WTC11 (cell line): ENCODE results near the gene NTN5. TPM values are rescaled to one million over a fixed set of nuclear protein-coding genes. Genes with fewer than 3 reads are reported as not detected.

Source experiments
- ATAC-seq: fragments of 200-7000 bp; cut with Tn5 transposase; 2 replicates; pipeline ENCODE4 v1.10.0; 2021; ENCODE audit warnings: mild to moderate bottlenecking, moderate library complexity
- CTCF ChIA-PET: fragments of 300-600 bp; sonication (Branson Sonifier 250); formaldehyde crosslinking; loops from one replicate; lab custom pipeline; 2021; ENCODE audit warnings: antibody characterized with exemption; lab: Charles Lee
- POLR2A ChIA-PET: fragments of 350-600 bp; sonication (Branson Sonifier 250); formaldehyde crosslinking; loops from one replicate; lab custom pipeline; 2021; ENCODE audit warnings: antibody characterized with exemption; lab: Charles Lee
- DNase-seq: peaks from one replicate; pipeline ENCODE4 v3.0.0; 2021; ENCODE audit warnings: low spot score
- H3K27ac Mint-ChIP-seq: 2 replicates; pipeline ENCODE4 v1.8.0; 2021; ENCODE audit warnings: mixed read lengths
- H3K27me3 Mint-ChIP-seq: 2 replicates; pipeline ENCODE4 v1.8.0; 2021; ENCODE audit warnings: low read depth, mild to moderate bottlenecking, moderate library complexity, mixed read lengths
- H3K36me3 Mint-ChIP-seq: 2 replicates; pipeline ENCODE4 v1.8.0; 2021; ENCODE audit warnings: mixed read lengths
- H3K4me1 Mint-ChIP-seq: 2 replicates; pipeline ENCODE4 v1.8.0; 2022; ENCODE audit warnings: mixed read lengths
- H3K4me3 Mint-ChIP-seq: 2 replicates; pipeline ENCODE4 v1.8.0; 2021; ENCODE audit warnings: mild to moderate bottlenecking, moderate library complexity, mixed read lengths
- H3K9me3 Mint-ChIP-seq: 2 replicates; pipeline ENCODE4 v1.8.0; 2021; ENCODE audit warnings: mixed read lengths
- ATF1 ChIP-seq: sonication (generic); formaldehyde crosslinking; IDR thresholded peaks from 2 replicates; pipeline ENCODE4 v1.8.1; 2023; ENCODE audit warnings: mild to moderate bottlenecking, moderate library complexity, missing genetic modification reagents
- ATF2 ChIP-seq: sonication (generic); formaldehyde crosslinking; IDR thresholded peaks from 2 replicates; pipeline ENCODE4 v1.8.1; 2022; ENCODE audit warnings: low read depth, missing genetic modification reagents, borderline replicate concordance
- CREB1 ChIP-seq: sonication (generic); formaldehyde crosslinking; IDR thresholded peaks from 2 replicates; pipeline ENCODE4 v1.8.0; 2023; ENCODE audit warnings: mild to moderate bottlenecking, missing genetic modification reagents
- CREM ChIP-seq: sonication (generic); formaldehyde crosslinking; IDR thresholded peaks from 2 replicates; pipeline ENCODE4 v1.8.1; 2022; ENCODE audit warnings: mild to moderate bottlenecking, missing genetic modification reagents, moderate library complexity
- ELF4 ChIP-seq: sonication (generic); formaldehyde crosslinking; IDR thresholded peaks from 2 replicates; pipeline ENCODE4 v1.8.1; 2022; ENCODE audit warnings: low read depth, mild to moderate bottlenecking, moderate library complexity, missing genetic modification reagents
- FOXJ3 ChIP-seq: sonication (generic); formaldehyde crosslinking; IDR thresholded peaks from 2 replicates; pipeline ENCODE4 v1.9.0; 2021; ENCODE audit warnings: missing genetic modification reagents, mild to moderate bottlenecking, borderline replicate concordance
- FOXP1 ChIP-seq: sonication (generic); formaldehyde crosslinking; IDR thresholded peaks from 2 replicates; pipeline ENCODE4 v1.8.0; 2022; ENCODE audit warnings: missing genetic modification reagents, mild to moderate bottlenecking, moderate library complexity, borderline replicate concordance
- GABPB1 ChIP-seq: sonication (generic); formaldehyde crosslinking; IDR thresholded peaks from 2 replicates; pipeline ENCODE4 v1.8.1; 2023; ENCODE audit warnings: mild to moderate bottlenecking, missing genetic modification reagents
- GRHL2 ChIP-seq: fragments of 250-450 bp; sonication (Bioruptor Pico); IDR thresholded peaks from 2 replicates; pipeline ENCODE4 v1.8.0; 2022; ENCODE audit warnings: mild to moderate bottlenecking, moderate library complexity; ENCODE audit not compliant: insufficient replicate concordance, severe bottlenecking
- HMGXB4 ChIP-seq: sonication (generic); formaldehyde crosslinking; IDR thresholded peaks from 2 replicates; pipeline ENCODE4 v1.8.1; 2023; ENCODE audit warnings: mild to moderate bottlenecking, moderate library complexity, missing genetic modification reagents
- IRF1 ChIP-seq: sonication (generic); formaldehyde crosslinking; IDR thresholded peaks from 2 replicates; pipeline ENCODE4 v1.8.0; 2023; ENCODE audit warnings: missing genetic modification reagents
- JAZF1 ChIP-seq: fragments of 250-450 bp; sonication (Bioruptor Pico); IDR thresholded peaks from 2 replicates; pipeline ENCODE4 v1.9.0; 2021; ENCODE audit warnings: moderate library complexity, mild to moderate bottlenecking, inconsistent platforms
- JUN ChIP-seq: sonication (generic); formaldehyde crosslinking; IDR thresholded peaks from 2 replicates; pipeline ENCODE4 v1.8.0; 2023; ENCODE audit warnings: mild to moderate bottlenecking, missing genetic modification reagents
- NFE2L1 ChIP-seq: sonication (generic); formaldehyde crosslinking; IDR thresholded peaks from 2 replicates; pipeline ENCODE4 v1.8.1; 2023; ENCODE audit warnings: missing genetic modification reagents
- NR2C2 ChIP-seq: sonication (generic); formaldehyde crosslinking; IDR thresholded peaks from 2 replicates; pipeline ENCODE4 v1.8.0; 2022; ENCODE audit warnings: mild to moderate bottlenecking, missing genetic modification reagents
- PREB ChIP-seq: sonication (generic); formaldehyde crosslinking; IDR thresholded peaks from 2 replicates; pipeline ENCODE4 v1.8.1; 2022; ENCODE audit warnings: mild to moderate bottlenecking, missing genetic modification reagents, moderate library complexity, borderline replicate concordance
- SMAD3 ChIP-seq: sonication (generic); formaldehyde crosslinking; IDR thresholded peaks from 2 replicates; pipeline ENCODE4 v1.8.0; 2022; ENCODE audit warnings: missing genetic modification reagents, mild to moderate bottlenecking, borderline replicate concordance
- USF2 ChIP-seq: sonication (generic); formaldehyde crosslinking; IDR thresholded peaks from 2 replicates; pipeline ENCODE4 v1.8.1; 2023; ENCODE audit warnings: mild to moderate bottlenecking, missing genetic modification reagents, moderate library complexity
- ZBTB21 ChIP-seq: sonication (generic); formaldehyde crosslinking; IDR thresholded peaks from 2 replicates; pipeline ENCODE4 v1.8.1; 2023; ENCODE audit warnings: mild to moderate bottlenecking, missing genetic modification reagents, borderline replicate concordance
- ZMAT4 ChIP-seq: fragments of 250-450 bp; sonication (Bioruptor Pico); IDR thresholded peaks from 2 replicates; pipeline ENCODE4 v1.9.0; 2021; ENCODE audit warnings: mild to moderate bottlenecking
- ZNF138 ChIP-seq: sonication (generic); formaldehyde crosslinking; conservative IDR thresholded peaks from 2 replicates; pipeline ENCODE4 v1.8.1; 2022; ENCODE audit warnings: mild to moderate bottlenecking, moderate library complexity, missing genetic modification reagents
- ZNF317 ChIP-seq: sonication (generic); formaldehyde crosslinking; IDR thresholded peaks from 2 replicates; pipeline ENCODE4 v1.8.1; 2023; ENCODE audit warnings: low read depth, mild to moderate bottlenecking, moderate library complexity, missing genetic modification reagents, borderline replicate concordance
- ZNF512 ChIP-seq: sonication (generic); formaldehyde crosslinking; IDR thresholded peaks from 2 replicates; pipeline ENCODE4 v1.8.1; 2022; ENCODE audit warnings: missing genetic modification reagents, borderline replicate concordance
- total RNA-seq: library from RNA; stranded (reverse); gene quantifications from 3 replicates; pipeline ENCODE4 v1.2.3, GENCODE V29; 2021

The NTN5 gene
- total RNA-seq, 1 experiment from 2014 or later: 0.28 TPM

GRCh38 chr19:48648134-48648533 is 24.7 kb downstream of the NTN5 start:
- peaks cover 12% of the 10 kb centered on the region for H3K4me1 Mint-ChIP-seq
- POLR2A ChIA-PET: no interaction called here
- peak overlapping the region; percentile 50 for H3K27ac Mint-ChIP-seq
- no peak for DNase-seq
- no peaks in the 10 kb centered on the region; the same call in 1 of the 2 replicates for H3K27me3 Mint-ChIP-seq
- TF ChIP-seq JAZF1 (CRISPR knock-in tag) (no peak), GABPB1 (CRISPR knock-in tag) (no peak), ZBTB21 (CRISPR knock-in tag) (no peak), CREB1 (no peak), ZNF512 (CRISPR knock-in tag) (no peak), ATF1 (no peak), CREM (CRISPR knock-in tag) (no peak), JUN (no peak), USF2 (CRISPR knock-in tag) (no peak), IRF1 (CRISPR knock-in tag) (no peak), ZNF317 (CRISPR knock-in tag) (no peak), FOXJ3 (CRISPR knock-in tag) (no peak), HMGXB4 (CRISPR knock-in tag) (no peak), PREB (CRISPR knock-in tag) (no peak)
- CTCF ChIA-PET: no interaction called here
- no peaks in the 10 kb centered on the region for H3K36me3 Mint-ChIP-seq
- no peak for ATAC-seq
- peaks cover 5% of the 10 kb centered on the region for H3K9me3 Mint-ChIP-seq
- no peak overlapping the region for H3K4me3 Mint-ChIP-seq

- ChIA-PET POLR2A (interaction anchor here (0.5 to 0.9 kb wide), 3 partner anchors 141 to 782 kb away, joined by 3 to 4 read pairs (median 3); no protein-coding TSS in a partner anchor), CTCF (interaction anchor here (1.4 to 2.4 kb wide), 8 partner anchors 10 to 196 kb away, joined by 5 to 41 read pairs (median 10); partner anchors contain the start of genes DBP, FUT2 and RASIP1)
- Mint-ChIP-seq H3K4me1 (peaks cover 9% of the 10 kb centered on the region), H3K27me3 (no peaks in the 10 kb centered on the region; the same call in 1 of the 2 replicates), H3K27ac (no peak overlapping the region), H3K36me3 (no peaks in the 10 kb centered on the region), H3K9me3 (peaks cover 5% of the 10 kb centered on the region), H3K4me3 (peak overlapping the region; percentile 85)
- DNase-seq (no peak), ATAC-seq (no peak)
- TF ChIP-seq SMAD3 (CRISPR knock-in tag): no peak
- TF ChIP-seq ATF2 (CRISPR knock-in tag): no peak
- TF ChIP-seq HMGXB4 (CRISPR knock-in tag): no peak
- no peak for TF ChIP-seq ELF4 (CRISPR knock-in tag)
- TF ChIP-seq GRHL2 (CRISPR knock-in tag): no peak
- no peak for TF ChIP-seq ZNF138
- no peak for TF ChIP-seq JUN
- TF ChIP-seq NFE2L1 (CRISPR knock-in tag): no peak
- TF ChIP-seq ZMAT4 (CRISPR knock-in tag): no peak
- no peak for TF ChIP-seq NR2C2 (CRISPR knock-in tag)
- TF ChIP-seq USF2 (CRISPR knock-in tag): no peak
- TF ChIP-seq FOXP1 (CRISPR knock-in tag): no peak
- no peak for TF ChIP-seq JAZF1 (CRISPR knock-in tag)
Measured at GRCh38 chr19:48646722-48647216, 26.0 kb downstream of the NTN5 start.
